ENCODE data around the gene SAMD4B.

SAMD4B gene

GRCh38 chr19:39430675-39431593 lies 88.7 kb downstream of the SAMD4B start:
- Mint-ChIP-seq H3K27ac (peak overlapping the region; percentile 77), H3K27me3 (ENCODE audit: low read depth, poor library complexity) (peaks cover 7% of the 10 kb centered on the region), H3K4me1 (peaks cover 43% of the 10 kb centered on the region), H3K4me3 (no peak overlapping the region), H3K9me3 (no peaks in the 10 kb centered on the region), H3K36me3 (ENCODE audit: low read depth) (peaks cover 39% of the 10 kb centered on the region)
- no peak for DNase-seq
- no peak for TF ChIP-seq CTCF (IDR thresholded peaks at IDR 0.05)

GRCh38 chr19:39432677-39433025 lies 90.4 kb downstream of the SAMD4B start:
- no peak for TF ChIP-seq CTCF (IDR thresholded peaks at IDR 0.05)
- H3K36me3 Mint-ChIP-seq (ENCODE audit: low read depth): peaks cover 32% of the 10 kb centered on the region
- no peak overlapping the region for H3K27ac Mint-ChIP-seq
- H3K27me3 Mint-ChIP-seq (ENCODE audit: low read depth, poor library complexity): peaks cover 11% of the 10 kb centered on the region
- DNase-seq: no peak
- no peak overlapping the region for H3K4me3 Mint-ChIP-seq
- H3K9me3 Mint-ChIP-seq: no peaks in the 10 kb centered on the region
- peaks cover 57% of the 10 kb centered on the region for H3K4me1 Mint-ChIP-seq

- Mint-ChIP-seq H3K4me3 (peak overlapping the region; percentile 58), H3K9me3 (no peaks in the 10 kb centered on the region), H3K4me1 (peaks cover 56% of the 10 kb centered on the region), H3K27ac (peak overlapping the region; percentile 64), H3K27me3 (ENCODE audit: low read depth, poor library complexity) (peaks cover 11% of the 10 kb centered on the region), H3K36me3 (ENCODE audit: low read depth) (peaks cover 32% of the 10 kb centered on the region)
- DNase-seq: no peak
- no peak for TF ChIP-seq CTCF (IDR thresholded peaks at IDR 0.05)
Observed at GRCh38 chr19:39433480-39434079, 91.4 kb downstream of the SAMD4B start.

GRCh38 chr19:39434123-39435076 lies 92.2 kb downstream of the SAMD4B start:
- Mint-ChIP-seq H3K27ac (peak overlapping the region; percentile 85), H3K36me3 (ENCODE audit: low read depth) (peaks cover 32% of the 10 kb centered on the region), H3K4me1 (peaks cover 52% of the 10 kb centered on the region), H3K27me3 (ENCODE audit: low read depth, poor library complexity) (peaks cover 8% of the 10 kb centered on the region), H3K9me3 (no peaks in the 10 kb centered on the region), H3K4me3 (peak overlapping the region; percentile 99)
- no peak for TF ChIP-seq CTCF (IDR thresholded peaks at IDR 0.05)
- no peak for DNase-seq

All from nephron progenitor cell (in vitro differentiated cells).